Ishikawa (cell line): ENCODE measurements around the gene LYRM4.
A peak's percentile ranks its signal among the peaks of the same experiment; 100 is the strongest.

Experiments used
- CEBPB ChIP-seq: IDR thresholded peaks from 2 replicates; pipeline ENCODE4 v1.6.1; 2012
- CREB1 ChIP-seq: IDR thresholded peaks from 2 replicates; pipeline ENCODE4 v1.6.1; 2012; ENCODE audit warnings: low read depth
- EP300 ChIP-seq: IDR thresholded peaks from 2 replicates; pipeline ENCODE4 v1.6.1; 2012; ENCODE audit warnings: borderline replicate concordance
- FOXM1 ChIP-seq: IDR thresholded peaks from 2 replicates; pipeline ENCODE4 v1.6.1; 2012; ENCODE audit warnings: low read depth, borderline replicate concordance
- NFIC ChIP-seq: IDR thresholded peaks from 2 replicates; pipeline ENCODE4 v1.6.1; 2012
- RAD21 ChIP-seq: IDR thresholded peaks from 2 replicates; pipeline ENCODE4 v1.6.1; 2012; ENCODE audit warnings: low read depth
- TAF1 ChIP-seq: IDR thresholded peaks from 2 replicates; pipeline ENCODE4 v1.6.1; 2012; ENCODE audit warnings: low read depth, mild to moderate bottlenecking
- YY1 ChIP-seq: IDR thresholded peaks from 2 replicates; pipeline ENCODE4 v1.6.1; 2012; ENCODE audit warnings: low read depth
- TF ChIP-seq, protein P1 (sequence below): IDR thresholded peaks from 2 replicates; pipeline ENCODE4 v1.6.1; 2012
- TF ChIP-seq, protein P2 (sequence below): IDR thresholded peaks from 2 replicates; pipeline ENCODE4 v1.6.1; 2012; ENCODE audit warnings: low read depth, mild to moderate bottlenecking
- TF ChIP-seq, protein P3 (sequence below): IDR thresholded peaks from 2 replicates; pipeline ENCODE4 v1.6.1; 2012

DNA sequence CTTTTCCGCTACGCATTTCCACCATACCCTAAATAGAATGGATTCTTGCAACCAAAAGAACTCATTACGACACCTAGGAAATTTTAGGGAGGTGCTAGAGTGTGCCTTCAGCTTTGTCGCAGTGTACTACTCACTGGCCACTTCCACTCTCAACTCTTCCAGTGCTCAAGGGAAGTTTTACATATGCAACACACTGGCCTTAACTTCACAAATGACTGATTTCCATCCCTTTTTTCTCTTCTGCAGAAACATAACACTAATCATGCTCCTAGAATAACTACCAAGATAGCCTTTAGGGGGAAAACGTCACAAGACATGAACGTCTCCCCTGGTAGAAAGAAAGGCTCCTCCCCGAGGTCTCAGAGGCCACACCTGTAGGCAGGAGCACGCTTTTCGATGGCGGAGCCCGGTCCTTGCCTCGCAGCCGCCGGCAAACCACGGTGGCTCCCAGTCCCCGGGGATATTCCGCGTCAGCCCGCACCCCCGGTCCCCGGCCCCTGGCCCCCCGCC is 584 bp downstream of the LYRM4 start:
- TF ChIP-seq EP300: no peak
- TF ChIP-seq, protein P1, sequence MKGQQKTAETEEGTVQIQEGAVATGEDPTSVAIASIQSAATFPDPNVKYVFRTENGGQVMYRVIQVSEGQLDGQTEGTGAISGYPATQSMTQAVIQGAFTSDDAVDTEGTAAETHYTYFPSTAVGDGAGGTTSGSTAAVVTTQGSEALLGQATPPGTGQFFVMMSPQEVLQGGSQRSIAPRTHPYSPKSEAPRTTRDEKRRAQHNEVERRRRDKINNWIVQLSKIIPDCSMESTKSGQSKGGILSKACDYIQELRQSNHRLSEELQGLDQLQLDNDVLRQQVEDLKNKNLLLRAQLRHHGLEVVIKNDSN: no peak
- TF ChIP-seq CEBPB: no peak
- TF ChIP-seq, protein P2, sequence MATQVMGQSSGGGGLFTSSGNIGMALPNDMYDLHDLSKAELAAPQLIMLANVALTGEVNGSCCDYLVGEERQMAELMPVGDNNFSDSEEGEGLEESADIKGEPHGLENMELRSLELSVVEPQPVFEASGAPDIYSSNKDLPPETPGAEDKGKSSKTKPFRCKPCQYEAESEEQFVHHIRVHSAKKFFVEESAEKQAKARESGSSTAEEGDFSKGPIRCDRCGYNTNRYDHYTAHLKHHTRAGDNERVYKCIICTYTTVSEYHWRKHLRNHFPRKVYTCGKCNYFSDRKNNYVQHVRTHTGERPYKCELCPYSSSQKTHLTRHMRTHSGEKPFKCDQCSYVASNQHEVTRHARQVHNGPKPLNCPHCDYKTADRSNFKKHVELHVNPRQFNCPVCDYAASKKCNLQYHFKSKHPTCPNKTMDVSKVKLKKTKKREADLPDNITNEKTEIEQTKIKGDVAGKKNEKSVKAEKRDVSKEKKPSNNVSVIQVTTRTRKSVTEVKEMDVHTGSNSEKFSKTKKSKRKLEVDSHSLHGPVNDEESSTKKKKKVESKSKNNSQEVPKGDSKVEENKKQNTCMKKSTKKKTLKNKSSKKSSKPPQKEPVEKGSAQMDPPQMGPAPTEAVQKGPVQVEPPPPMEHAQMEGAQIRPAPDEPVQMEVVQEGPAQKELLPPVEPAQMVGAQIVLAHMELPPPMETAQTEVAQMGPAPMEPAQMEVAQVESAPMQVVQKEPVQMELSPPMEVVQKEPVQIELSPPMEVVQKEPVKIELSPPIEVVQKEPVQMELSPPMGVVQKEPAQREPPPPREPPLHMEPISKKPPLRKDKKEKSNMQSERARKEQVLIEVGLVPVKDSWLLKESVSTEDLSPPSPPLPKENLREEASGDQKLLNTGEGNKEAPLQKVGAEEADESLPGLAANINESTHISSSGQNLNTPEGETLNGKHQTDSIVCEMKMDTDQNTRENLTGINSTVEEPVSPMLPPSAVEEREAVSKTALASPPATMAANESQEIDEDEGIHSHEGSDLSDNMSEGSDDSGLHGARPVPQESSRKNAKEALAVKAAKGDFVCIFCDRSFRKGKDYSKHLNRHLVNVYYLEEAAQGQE: no peak
- no peak for TF ChIP-seq RAD21
- TF ChIP-seq NFIC: no peak
- TF ChIP-seq FOXM1: no peak
- TF ChIP-seq CREB1: no peak
- TF ChIP-seq, protein P3, sequence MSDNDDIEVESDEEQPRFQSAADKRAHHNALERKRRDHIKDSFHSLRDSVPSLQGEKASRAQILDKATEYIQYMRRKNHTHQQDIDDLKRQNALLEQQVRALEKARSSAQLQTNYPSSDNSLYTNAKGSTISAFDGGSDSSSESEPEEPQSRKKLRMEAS: peak; percentile 81; the same call in 1 of the 2 replicates
- TF ChIP-seq TAF1: no peak
- TF ChIP-seq YY1: no peak
